Measurements from ENCODE around the gene OTOP1. TPM values are rescaled to one million over a fixed set of nuclear protein-coding genes. Genes with fewer than 3 reads are reported as not detected.
"Not testable (repeated sequence)": the region's sequence is repeated elsewhere in the genome, so short reads cannot be mapped to it uniquely, and the experiment has no call there.

Gene OTOP1
- total RNA-seq, 2 experiments from 2014 or later: not detected

DNA sequence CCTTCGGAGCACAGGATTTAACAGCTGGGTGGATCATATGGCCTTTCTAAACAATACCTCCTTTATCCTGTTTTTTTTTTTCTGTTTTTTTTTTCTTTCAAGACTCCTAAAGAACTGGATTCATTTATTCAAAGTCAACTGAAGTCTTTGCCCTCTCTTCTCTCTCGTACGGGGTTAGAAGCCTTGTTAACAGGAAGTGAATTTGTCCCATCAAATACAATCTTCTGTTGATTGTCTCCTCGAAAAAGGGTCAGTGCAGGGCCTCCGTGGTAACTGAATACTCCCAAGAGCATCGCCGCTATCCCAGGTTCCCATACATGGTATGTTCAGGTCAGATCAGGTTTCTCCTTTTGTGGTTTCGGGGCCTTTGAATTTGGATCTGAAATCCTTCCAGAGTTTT is 23.1 kb upstream of the OTOP1 start:
- no peak overlapping the region for H3K27ac Mint-ChIP-seq
- CTCF ChIA-PET: interaction anchor here (1.2 kb wide), 1 partner anchor 77 kb away, joined by 4 read pairs; no protein-coding TSS in a partner anchor
- H3K4me3 Mint-ChIP-seq: peak overlapping the region; percentile 28
- H3K9me3 Mint-ChIP-seq: no peaks in the 10 kb centered on the region
- no peaks in the 10 kb centered on the region for H3K27me3 Mint-ChIP-seq
- peaks cover 24% of the 10 kb centered on the region for H3K4me1 Mint-ChIP-seq (ENCODE audit: low read depth)
- POLR2A ChIA-PET: no interaction called here
- H3K36me3 Mint-ChIP-seq (ENCODE audit: low read depth): peaks cover 13% of the 10 kb centered on the region
- TF ChIP-seq, protein P1, sequence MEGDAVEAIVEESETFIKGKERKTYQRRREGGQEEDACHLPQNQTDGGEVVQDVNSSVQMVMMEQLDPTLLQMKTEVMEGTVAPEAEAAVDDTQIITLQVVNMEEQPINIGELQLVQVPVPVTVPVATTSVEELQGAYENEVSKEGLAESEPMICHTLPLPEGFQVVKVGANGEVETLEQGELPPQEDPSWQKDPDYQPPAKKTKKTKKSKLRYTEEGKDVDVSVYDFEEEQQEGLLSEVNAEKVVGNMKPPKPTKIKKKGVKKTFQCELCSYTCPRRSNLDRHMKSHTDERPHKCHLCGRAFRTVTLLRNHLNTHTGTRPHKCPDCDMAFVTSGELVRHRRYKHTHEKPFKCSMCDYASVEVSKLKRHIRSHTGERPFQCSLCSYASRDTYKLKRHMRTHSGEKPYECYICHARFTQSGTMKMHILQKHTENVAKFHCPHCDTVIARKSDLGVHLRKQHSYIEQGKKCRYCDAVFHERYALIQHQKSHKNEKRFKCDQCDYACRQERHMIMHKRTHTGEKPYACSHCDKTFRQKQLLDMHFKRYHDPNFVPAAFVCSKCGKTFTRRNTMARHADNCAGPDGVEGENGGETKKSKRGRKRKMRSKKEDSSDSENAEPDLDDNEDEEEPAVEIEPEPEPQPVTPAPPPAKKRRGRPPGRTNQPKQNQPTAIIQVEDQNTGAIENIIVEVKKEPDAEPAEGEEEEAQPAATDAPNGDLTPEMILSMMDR (IDR thresholded peaks at IDR 0.05): no peak
- no peak for DNase-seq
- intact Hi-C loops (cut with micrococcal nuclease): loop anchor here (5.0 kb wide), 1 partner anchor 182 kb away; no protein-coding TSS in a partner anchor
- no peak for ATAC-seq

DNA sequence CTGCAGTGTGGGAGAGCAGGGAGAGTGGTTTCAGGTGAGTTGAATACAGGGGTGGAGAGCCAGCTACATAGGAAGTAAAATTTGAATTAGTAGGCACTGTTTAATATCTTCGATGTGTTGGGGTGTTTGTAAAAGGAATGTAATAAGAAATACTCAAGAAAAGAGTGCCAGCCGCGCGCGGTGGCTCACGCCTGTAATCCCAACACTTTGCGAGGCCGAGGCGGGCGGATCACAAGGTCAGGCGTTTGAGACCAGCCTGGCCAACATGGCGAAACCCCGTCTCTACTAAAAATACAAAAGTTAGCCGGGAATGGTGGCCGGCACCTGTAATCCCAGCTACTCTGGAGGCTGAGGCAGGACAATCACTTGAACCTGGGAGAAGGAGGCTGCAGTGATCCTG is 22.6 kb upstream of the OTOP1 start:
- H3K27ac Mint-ChIP-seq; H3K9me3 Mint-ChIP-seq; intact Hi-C loops (cut with micrococcal nuclease); H3K27me3 Mint-ChIP-seq; ATAC-seq; DNase-seq: not testable (repeated sequence)
- Mint-ChIP-seq H3K4me3 (peak overlapping the region; percentile 98), H3K4me1 (ENCODE audit: low read depth) (peaks cover 25% of the 10 kb centered on the region), H3K36me3 (ENCODE audit: low read depth) (peaks cover 13% of the 10 kb centered on the region)
- POLR2A ChIA-PET: interaction anchor here (0.9 kb wide), 2 partner anchors 41 to 90 kb away, joined by 3 to 5 read pairs; partner anchors contain the start of genes LYAR and ZBTB49
- CTCF ChIA-PET: interaction anchor here (0.9 to 1.9 kb wide), 7 partner anchors 10 to 94 kb away, joined by 3 to 14 read pairs (median 4); no protein-coding TSS in a partner anchor

DNA sequence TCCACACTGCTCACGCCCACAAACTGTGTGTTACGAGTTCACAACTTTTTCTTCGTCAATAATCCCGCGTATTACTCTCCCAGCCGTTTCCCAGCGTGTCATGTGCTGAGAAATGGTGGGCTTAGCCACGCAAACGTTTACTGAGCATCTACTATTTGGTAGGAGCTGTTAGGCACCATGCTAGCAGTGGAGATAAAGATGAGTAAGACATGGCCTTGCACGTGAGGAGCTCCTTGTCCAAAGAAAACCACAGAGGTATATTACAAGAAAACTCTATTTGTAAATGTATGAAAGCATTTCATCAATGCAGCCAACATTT is 22.1 kb upstream of the OTOP1 start:
- DNase-seq: peak; percentile 16
- ChIA-PET POLR2A (interaction anchor here (0.7 to 1.4 kb wide), 7 partner anchors 37 to 271 kb away, joined by 3 to 5 read pairs (median 3); partner anchors contain the start of genes LYAR and ZBTB49), CTCF (interaction anchor here (0.9 to 1.9 kb wide), 7 partner anchors 11 to 95 kb away, joined by 3 to 14 read pairs (median 4); no protein-coding TSS in a partner anchor)
- H3K27ac Mint-ChIP-seq: peak overlapping the region; percentile 98
- no peaks in the 10 kb centered on the region for H3K9me3 Mint-ChIP-seq
- peaks cover 15% of the 10 kb centered on the region for H3K36me3 Mint-ChIP-seq (ENCODE audit: low read depth)
- intact Hi-C loops (cut with micrococcal nuclease): no loop called here
- TF ChIP-seq, protein P1 (IDR thresholded peaks at IDR 0.05): no peak
- peak overlapping the region; percentile 98 for H3K4me3 Mint-ChIP-seq
- H3K27me3 Mint-ChIP-seq: no peaks in the 10 kb centered on the region
- no peak for ATAC-seq
- peaks cover 25% of the 10 kb centered on the region for H3K4me1 Mint-ChIP-seq (ENCODE audit: low read depth)

DNA sequence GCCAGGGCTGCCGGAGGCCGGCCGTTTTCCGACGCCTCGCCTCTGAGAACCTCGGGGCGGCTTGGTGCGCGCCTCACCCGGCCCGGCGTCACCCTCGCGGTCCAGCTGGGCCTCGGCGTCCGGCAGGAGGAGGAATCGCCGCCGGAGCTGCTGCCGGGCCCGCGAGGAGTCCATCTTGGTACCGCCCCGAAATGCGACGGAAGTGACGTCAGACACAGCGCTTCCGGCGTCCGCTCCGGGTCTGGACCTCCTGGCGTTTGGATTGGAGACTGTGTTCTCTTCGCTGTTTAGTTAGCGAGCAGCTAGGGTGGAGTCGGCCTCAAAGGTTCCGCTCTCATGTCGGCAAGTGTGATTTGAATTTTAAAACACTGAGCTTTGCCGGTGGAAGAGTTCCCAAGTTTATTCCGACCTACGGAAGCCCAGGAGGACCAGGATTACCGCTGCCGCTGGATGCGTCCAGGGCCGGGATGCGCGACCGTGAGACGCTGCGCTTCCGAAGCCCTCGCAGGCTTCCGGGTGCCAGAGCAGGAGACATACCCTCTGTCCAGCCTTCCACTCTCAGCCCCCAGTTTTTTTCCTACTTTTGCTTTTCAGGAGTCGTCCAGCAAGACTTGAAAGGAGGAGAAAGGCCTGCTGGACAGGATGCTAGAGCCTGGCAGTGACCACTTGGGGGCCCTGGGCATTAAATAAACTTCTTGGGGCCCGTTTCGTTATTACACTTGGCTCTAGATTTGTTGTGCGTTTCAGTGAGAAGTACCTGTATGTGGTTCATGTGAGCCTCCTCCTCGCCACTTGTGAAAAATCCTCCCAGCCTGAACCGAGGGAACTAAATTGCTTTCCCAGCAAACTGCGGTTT is 21.5 kb upstream of the OTOP1 start, which contains the start of gene TMEM128:
TMEM128 (minus strand) TSS at position 195 of the 856 bp plus-strand sequence; CDS start at position 174, 21 bp downstream.
- POLR2A ChIA-PET: interaction anchor here (0.7 to 1.4 kb wide), 10 partner anchors 12 to 272 kb away, joined by 3 to 5 read pairs (median 3); partner anchors contain the start of genes LYAR and ZBTB49
- intact Hi-C loops (cut with micrococcal nuclease): no loop called here
- peaks cover 25% of the 10 kb centered on the region for H3K4me1 Mint-ChIP-seq (ENCODE audit: low read depth)

DNA sequence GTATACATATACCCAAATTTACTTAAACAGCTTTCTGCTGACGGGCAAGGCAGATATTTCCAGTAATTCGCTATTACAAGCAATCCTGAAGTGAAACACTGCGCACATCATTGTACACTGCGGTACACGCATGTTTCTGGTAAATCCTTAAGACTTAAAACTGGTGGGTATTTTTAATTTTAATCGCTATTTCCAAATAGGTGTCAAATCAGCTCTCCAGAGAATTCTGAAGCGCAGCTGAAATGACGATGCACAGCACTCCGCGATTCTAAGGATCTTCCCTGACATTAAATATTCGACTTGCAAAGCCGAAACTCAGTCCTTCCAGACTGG is 20.9 kb upstream of the OTOP1 start:
- H3K9me3 Mint-ChIP-seq: no peaks in the 10 kb centered on the region
- H3K36me3 Mint-ChIP-seq (ENCODE audit: low read depth): peaks cover 22% of the 10 kb centered on the region
- peak overlapping the region; percentile 98 for H3K4me3 Mint-ChIP-seq
- TF ChIP-seq, protein P1 (IDR thresholded peaks at IDR 0.05): no peak
- intact Hi-C loops (cut with micrococcal nuclease): no loop called here
- no peak for ATAC-seq
- DNase-seq: no peak
- CTCF ChIA-PET: interaction anchor here (1.3 to 1.9 kb wide), 4 partner anchors 12 to 96 kb away, joined by 5 to 14 read pairs (median 7); no protein-coding TSS in a partner anchor
- peaks cover 25% of the 10 kb centered on the region for H3K4me1 Mint-ChIP-seq (ENCODE audit: low read depth)
- H3K27ac Mint-ChIP-seq: peak overlapping the region; percentile 98
- no peaks in the 10 kb centered on the region for H3K27me3 Mint-ChIP-seq
- POLR2A ChIA-PET: interaction anchor here (0.5 to 1.4 kb wide), 9 partner anchors 12 to 272 kb away, joined by 3 to 5 read pairs (median 3); no protein-coding TSS in a partner anchor

More for the DNA sequence above, 21.5 kb upstream of the OTOP1 start, which contains the start of gene TMEM128:
- Mint-ChIP-seq H3K9me3 (no peaks in the 10 kb centered on the region), H3K27me3 (no peaks in the 10 kb centered on the region), H3K4me3 (peak within 1 kb of the TSS; percentile 98), H3K36me3 (ENCODE audit: low read depth) (peaks cover 20% of the 10 kb centered on the region), H3K27ac (peak within 1 kb of the TSS; percentile 98)
- CTCF ChIA-PET: interaction anchor here (0.9 to 1.9 kb wide), 7 partner anchors 11 to 95 kb away, joined by 3 to 14 read pairs (median 5); no protein-coding TSS in a partner anchor
- DNase-seq: peak; percentile 95
- TF ChIP-seq, protein P1 (IDR thresholded peaks at IDR 0.05): peak; percentile 16
- ATAC-seq: peak; percentile 98
